ENCODE results near the gene ADCY9. TPM values are rescaled to one million over a fixed set of nuclear protein-coding genes. Genes with fewer than 3 reads are reported as not detected.

Gene ADCY9
- total RNA-seq, 2 experiments from 2014 or later: 7.1 to 7.4 TPM

DNA sequence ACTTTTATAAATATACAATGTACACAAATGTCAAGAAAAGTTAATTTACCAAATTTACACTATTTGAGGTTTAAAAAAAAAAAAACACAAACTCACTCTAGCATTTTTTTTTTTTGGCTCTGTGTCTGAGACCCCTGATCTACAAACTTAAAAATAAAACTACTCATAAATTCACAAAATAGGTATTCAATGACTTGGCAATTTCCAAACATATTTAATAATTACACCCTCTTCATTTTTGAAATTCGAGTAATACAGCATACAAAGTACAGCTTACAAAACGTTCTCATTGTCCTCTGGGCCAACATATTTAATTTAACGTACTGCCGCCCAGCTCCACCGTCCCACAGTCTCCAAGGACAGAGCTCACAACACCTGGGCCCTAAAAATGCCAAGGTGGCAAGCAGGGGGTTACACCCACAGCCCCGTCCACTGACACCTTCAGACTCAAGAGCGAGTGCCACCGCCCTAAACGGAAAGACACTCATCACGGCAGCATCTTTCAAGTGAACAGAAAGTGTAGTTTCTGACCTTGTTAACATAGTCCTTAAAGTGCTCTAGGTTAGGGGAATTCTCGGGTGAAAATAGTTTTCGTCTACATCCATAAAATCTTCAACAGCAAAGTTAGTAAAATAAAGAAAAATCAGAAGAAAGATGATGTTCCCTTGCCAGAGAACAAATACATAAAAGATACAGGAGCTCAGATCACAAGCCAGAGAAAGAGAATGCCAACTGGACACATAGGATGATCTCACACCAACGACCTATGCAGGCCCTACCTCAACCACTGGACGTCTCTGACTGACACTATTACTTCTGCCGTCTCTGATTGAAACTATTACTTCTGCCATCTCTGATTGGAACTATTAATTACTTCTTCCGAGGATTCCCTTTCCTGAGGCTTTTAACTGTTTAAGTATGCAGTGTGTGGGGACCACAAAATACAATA, 4.2 kb downstream of the ADCY9 start:
- ATAC-seq (ENCODE audit: poor library complexity) (no peak), DNase-seq (no peak)
- Histone ChIP-seq H3K4me3 (ENCODE audit: low read length) (no peak overlapping the region), H3K27ac (ENCODE audit: low read depth in 1 of 2, low read length in 2 of 2) (no peak overlapping the region), H3K27me3 (ENCODE audit: control insufficient read depth in 1 of 2, insufficient read depth in 2 of 2, low read length in 2 of 2) (no peaks in the 10 kb centered on the region), H3K9me3 (ENCODE audit: control insufficient read depth in 1 of 2, insufficient read depth in 1 of 2, low read length in 2 of 2) (no peaks in the 10 kb centered on the region), H3K4me1 (ENCODE audit: insufficient read depth, low read length) (peaks cover 50% of the 10 kb centered on the region), H3K36me3 (ENCODE audit: insufficient read depth, low read length) (no peaks in the 10 kb centered on the region)
- TF ChIP-seq, protein P1, sequence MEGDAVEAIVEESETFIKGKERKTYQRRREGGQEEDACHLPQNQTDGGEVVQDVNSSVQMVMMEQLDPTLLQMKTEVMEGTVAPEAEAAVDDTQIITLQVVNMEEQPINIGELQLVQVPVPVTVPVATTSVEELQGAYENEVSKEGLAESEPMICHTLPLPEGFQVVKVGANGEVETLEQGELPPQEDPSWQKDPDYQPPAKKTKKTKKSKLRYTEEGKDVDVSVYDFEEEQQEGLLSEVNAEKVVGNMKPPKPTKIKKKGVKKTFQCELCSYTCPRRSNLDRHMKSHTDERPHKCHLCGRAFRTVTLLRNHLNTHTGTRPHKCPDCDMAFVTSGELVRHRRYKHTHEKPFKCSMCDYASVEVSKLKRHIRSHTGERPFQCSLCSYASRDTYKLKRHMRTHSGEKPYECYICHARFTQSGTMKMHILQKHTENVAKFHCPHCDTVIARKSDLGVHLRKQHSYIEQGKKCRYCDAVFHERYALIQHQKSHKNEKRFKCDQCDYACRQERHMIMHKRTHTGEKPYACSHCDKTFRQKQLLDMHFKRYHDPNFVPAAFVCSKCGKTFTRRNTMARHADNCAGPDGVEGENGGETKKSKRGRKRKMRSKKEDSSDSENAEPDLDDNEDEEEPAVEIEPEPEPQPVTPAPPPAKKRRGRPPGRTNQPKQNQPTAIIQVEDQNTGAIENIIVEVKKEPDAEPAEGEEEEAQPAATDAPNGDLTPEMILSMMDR (IDR thresholded peaks at IDR 0.05): no peak
- no peak overlapping the region for H3K4me3 Mint-ChIP-seq
- no peaks in the 10 kb centered on the region for H3K9me3 Mint-ChIP-seq
- H3K27ac Mint-ChIP-seq: no peak overlapping the region
- intact Hi-C loops (cut with DNase I, micrococcal nuclease): loop anchor here in 1 of 2 experiments (10.0 kb wide), 1 partner anchor 177 kb away; no protein-coding TSS in a partner anchor
- peaks cover 3% of the 10 kb centered on the region for H3K36me3 Mint-ChIP-seq (ENCODE audit: low read depth)
- CTCF ChIA-PET: interaction anchor here (1.3 kb wide), 1 partner anchor 142 kb away, joined by 6 read pairs; no protein-coding TSS in a partner anchor
- H3K4me1 Mint-ChIP-seq (ENCODE audit: low read depth): peaks cover 44% of the 10 kb centered on the region
- H3K27me3 Mint-ChIP-seq: no peaks in the 10 kb centered on the region
- POLR2A ChIA-PET: no interaction called here

DNA sequence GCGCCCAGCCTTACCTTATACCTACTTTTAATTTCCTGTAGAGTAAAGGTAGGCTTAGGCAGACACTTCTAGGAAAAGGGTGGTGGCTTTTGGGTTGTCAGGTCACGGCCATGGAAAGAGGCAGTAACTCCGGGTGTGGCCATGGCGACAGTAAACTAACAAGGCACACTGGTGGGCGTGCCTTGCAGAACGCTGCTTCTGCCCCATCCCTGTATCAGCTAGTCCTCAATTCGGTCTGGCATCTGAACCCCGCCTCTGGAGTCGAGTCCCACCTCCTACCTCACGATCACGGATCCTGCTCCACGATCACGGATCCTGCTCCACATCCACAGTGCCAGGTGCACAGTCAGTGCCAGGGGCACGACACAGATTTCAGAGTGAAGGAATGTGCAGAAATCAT, 5.6 kb downstream of the ADCY9 start:
- no peaks in the 10 kb centered on the region for H3K9me3 Mint-ChIP-seq
- no peaks in the 10 kb centered on the region for H3K36me3 Mint-ChIP-seq (ENCODE audit: low read depth)
- H3K27me3 Mint-ChIP-seq: no peaks in the 10 kb centered on the region
- ChIA-PET CTCF (no interaction called here), POLR2A (no interaction called here)
- H3K4me1 Mint-ChIP-seq (ENCODE audit: low read depth): peaks cover 44% of the 10 kb centered on the region
- H3K36me3 ChIP-seq (ENCODE audit: insufficient read depth, low read length): no peaks in the 10 kb centered on the region
- no peak overlapping the region for H3K27ac ChIP-seq (ENCODE audit: low read depth in 1 of 2, low read length in 2 of 2)
- TF ChIP-seq, protein P1 (IDR thresholded peaks at IDR 0.05): no peak
- DNase-seq (peak in 2 of 14 experiments; percentile 18 to 25), ATAC-seq (ENCODE audit: poor library complexity) (no peak)
- H3K4me1 ChIP-seq (ENCODE audit: insufficient read depth, low read length): peaks cover 44% of the 10 kb centered on the region
- H3K9me3 ChIP-seq (ENCODE audit: control insufficient read depth in 1 of 2, insufficient read depth in 1 of 2, low read length in 2 of 2): no peaks in the 10 kb centered on the region
- no peak overlapping the region for H3K4me3 Mint-ChIP-seq
- intact Hi-C loops (cut with DNase I, micrococcal nuclease): loop anchor here in 1 of 2 experiments (10.0 kb wide), 1 partner anchor 176 kb away; no protein-coding TSS in a partner anchor
- no peak overlapping the region for H3K27ac Mint-ChIP-seq
- H3K27me3 ChIP-seq (ENCODE audit: control insufficient read depth in 1 of 2, insufficient read depth in 2 of 2, low read length in 2 of 2): no peaks in the 10 kb centered on the region
- no peak overlapping the region for H3K4me3 ChIP-seq (ENCODE audit: low read length)

DNA sequence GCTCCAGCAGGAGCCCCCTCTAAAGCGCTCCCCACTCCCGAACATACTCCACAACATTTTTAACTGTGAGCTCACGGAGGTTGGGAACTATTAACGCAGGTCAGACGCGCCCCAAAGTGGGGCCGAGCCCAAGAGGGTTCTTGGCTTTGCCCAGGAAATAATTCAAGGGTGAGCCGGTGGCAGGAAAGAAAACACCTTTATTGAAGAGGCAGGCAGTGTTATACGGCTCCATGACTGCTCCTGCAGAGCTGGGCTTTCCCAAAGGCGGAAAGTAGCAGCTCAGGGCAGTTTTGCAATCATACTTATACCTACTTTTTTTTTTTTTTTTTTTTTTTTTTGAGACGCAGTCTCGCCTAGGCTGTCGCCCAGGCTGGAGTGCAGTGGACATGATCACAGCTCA, 6.2 kb downstream of the ADCY9 start:
- H3K36me3 ChIP-seq (ENCODE audit: insufficient read depth, low read length): no peaks in the 10 kb centered on the region
- no peak overlapping the region for H3K27ac Mint-ChIP-seq
- peaks cover 44% of the 10 kb centered on the region for H3K4me1 Mint-ChIP-seq (ENCODE audit: low read depth)
- H3K9me3 Mint-ChIP-seq: no peaks in the 10 kb centered on the region
- TF ChIP-seq, protein P1 (IDR thresholded peaks at IDR 0.05): no peak
- no peak overlapping the region for H3K4me3 Mint-ChIP-seq
- no peaks in the 10 kb centered on the region for H3K9me3 ChIP-seq (ENCODE audit: control insufficient read depth in 1 of 2, insufficient read depth in 1 of 2, low read length in 2 of 2)
- intact Hi-C loops (cut with DNase I, micrococcal nuclease): loop anchor here in 1 of 2 experiments (10.0 kb wide), 1 partner anchor 175 kb away; no protein-coding TSS in a partner anchor
- H3K27me3 Mint-ChIP-seq: no peaks in the 10 kb centered on the region
- ATAC-seq (ENCODE audit: poor library complexity) (no peak), DNase-seq (no peak)
- POLR2A ChIA-PET: no interaction called here
- H3K27ac ChIP-seq (ENCODE audit: low read depth in 1 of 2, low read length in 2 of 2): no peak overlapping the region
- CTCF ChIA-PET: no interaction called here
- H3K4me1 ChIP-seq (ENCODE audit: insufficient read depth, low read length): peaks cover 40% of the 10 kb centered on the region
- H3K27me3 ChIP-seq (ENCODE audit: control insufficient read depth in 1 of 2, insufficient read depth in 2 of 2, low read length in 2 of 2): no peaks in the 10 kb centered on the region
- H3K4me3 ChIP-seq (ENCODE audit: low read length): no peak overlapping the region
- no peaks in the 10 kb centered on the region for H3K36me3 Mint-ChIP-seq (ENCODE audit: low read depth)
